ENCODE results near the gene OR2M4. TPM values are rescaled to one million over a fixed set of nuclear protein-coding genes. Genes with fewer than 3 reads are reported as not detected.

OR2M4 gene
- total RNA-seq (not detected), total RNA-seq (0 reads per million in 29 experiments)
- total RNA-seq (2013) = not detected

DNA sequence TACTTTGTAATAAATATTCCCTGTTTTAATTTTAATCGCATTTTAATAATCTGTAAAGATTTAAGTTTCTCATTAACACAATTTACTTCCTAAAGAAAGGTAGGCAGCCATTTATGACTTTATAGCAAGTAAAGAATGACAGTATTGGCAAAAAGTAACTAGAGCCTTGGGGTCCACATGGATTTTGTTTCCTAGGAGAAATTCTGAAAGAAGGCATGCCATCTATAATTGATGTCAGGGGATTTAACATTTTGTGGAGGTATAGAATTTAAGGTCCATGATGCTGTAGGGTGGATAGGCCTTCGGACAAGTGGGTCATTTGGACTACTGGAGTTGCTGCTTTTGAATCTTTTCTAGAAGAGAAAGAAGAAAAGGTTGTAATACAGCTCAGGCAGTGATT lies at the start of gene OR2M4:
Gene OR2M4 (plus strand): TSS at position 301 of the 400 bp plus-strand sequence. CDS start 7,512 bp downstream, outside the sequence.
- no peak within 1 kb of the TSS for H3K4me3 ChIP-seq (ENCODE audit: control insufficient read depth in 1 of 2, extremely low read depth in 1 of 2, low read length in 1 of 2)
- Mint-ChIP-seq H3K36me3 (no peaks in the 10 kb centered on the region), H3K4me3 (no peak within 1 kb of the TSS), H3K4me1 (no peaks in the 10 kb centered on the region), H3K27ac (no peak within 1 kb of the TSS), H3K27me3 (peaks cover 2 to 7% of the 10 kb centered on the region in 2 donors), H3K9me3 (peaks cover 0 to 15% (median 5%) of the 10 kb centered on the region in 3 donors)
- POLR2A ChIA-PET = no interaction called here
- no peaks in the 10 kb centered on the region for H3K9me3 ChIP-seq
- H3K27me3 ChIP-seq (replicated peaks in 1 of 2; ENCODE audit: control insufficient read depth in 2 of 2, extremely low read depth in 1 of 2, insufficient read depth in 2 of 2, low read length in 1 of 2) = no peaks in the 10 kb centered on the region
- H3K27ac ChIP-seq (ENCODE audit: low read length) = no peak within 1 kb of the TSS
- no peaks in the 10 kb centered on the region for H3K4me1 ChIP-seq (ENCODE audit: control insufficient read depth in 1 of 2, extremely low read depth in 1 of 2, insufficient read depth in 2 of 2, low read length in 2 of 2)
- CTCF ChIA-PET = no interaction called here
- WGBS (ENCODE audit: insufficient coverage) = no CpG with 5 or more reads among the region's 2 CpGs
- ATAC-seq (replicated peaks in 1 of 4) (no peak), DNase-seq (no peak)
- no peaks in the 10 kb centered on the region for H3K36me3 ChIP-seq (ENCODE audit: control insufficient read depth in 2 of 2, extremely low read depth in 1 of 2, insufficient read depth in 1 of 2, low read length in 1 of 2)

- WGBS (ENCODE audit: insufficient coverage) = no CpG with 5 or more reads among the region's 7 CpGs
- Histone ChIP-seq H3K27ac (ENCODE audit: low read length) (no peak overlapping the region), H3K9me3 (no peaks in the 10 kb centered on the region), H3K4me3 (ENCODE audit: control insufficient read depth in 1 of 2, extremely low read depth in 1 of 2, low read length in 1 of 2) (no peak overlapping the region), H3K36me3 (ENCODE audit: control insufficient read depth in 2 of 2, extremely low read depth in 1 of 2, insufficient read depth in 1 of 2, low read length in 1 of 2) (no peaks in the 10 kb centered on the region), H3K27me3 (replicated peaks in 1 of 2; ENCODE audit: control insufficient read depth in 2 of 2, extremely low read depth in 1 of 2, insufficient read depth in 2 of 2, low read length in 1 of 2) (peaks cover 0 to 10% of the 10 kb centered on the region in 2 experiments), H3K4me1 (ENCODE audit: control insufficient read depth in 1 of 2, extremely low read depth in 1 of 2, insufficient read depth in 2 of 2, low read length in 2 of 2) (no peaks in the 10 kb centered on the region)
- peaks cover 8 to 15% (median 15%) of the 10 kb centered on the region in 3 donors for H3K9me3 Mint-ChIP-seq
- H3K4me1 Mint-ChIP-seq = no peaks in the 10 kb centered on the region
- POLR2A ChIA-PET = no interaction called here
- H3K36me3 Mint-ChIP-seq = no peaks in the 10 kb centered on the region
- CTCF ChIA-PET = no interaction called here
- peaks cover 6 to 7% of the 10 kb centered on the region in 2 donors for H3K27me3 Mint-ChIP-seq
- no peak overlapping the region for H3K27ac Mint-ChIP-seq
- no peak overlapping the region for H3K4me3 Mint-ChIP-seq
- no peak for ATAC-seq (replicated peaks in 1 of 4)
- DNase-seq = no peak
Measured at GRCh38 chr1:248183996-248184395, 47.2 kb upstream of the OR2M4 start.

GRCh38 chr1:248187363-248187762 lies 43.9 kb upstream of the OR2M4 start:
- ATAC-seq (replicated peaks in 1 of 4) (no peak), DNase-seq (no peak)
- H3K36me3 ChIP-seq (ENCODE audit: control insufficient read depth in 2 of 2, extremely low read depth in 1 of 2, insufficient read depth in 1 of 2, low read length in 1 of 2) = no peaks in the 10 kb centered on the region
- ChIA-PET POLR2A (no interaction called here), CTCF (no interaction called here)
- H3K9me3 ChIP-seq = no peaks in the 10 kb centered on the region
- Mint-ChIP-seq H3K27me3 (peaks cover 6 to 7% of the 10 kb centered on the region in 2 donors), H3K4me3 (no peak overlapping the region), H3K9me3 (peaks cover 4 to 24% (median 20%) of the 10 kb centered on the region in 3 donors), H3K27ac (no peak overlapping the region), H3K36me3 (no peaks in the 10 kb centered on the region), H3K4me1 (no peaks in the 10 kb centered on the region)
- H3K4me3 ChIP-seq (ENCODE audit: control insufficient read depth in 1 of 2, extremely low read depth in 1 of 2, low read length in 1 of 2) = no peak overlapping the region
- peaks cover 0 to 16% of the 10 kb centered on the region in 2 experiments for H3K27me3 ChIP-seq (replicated peaks in 1 of 2; ENCODE audit: control insufficient read depth in 2 of 2, extremely low read depth in 1 of 2, insufficient read depth in 2 of 2, low read length in 1 of 2)
- H3K27ac ChIP-seq (ENCODE audit: low read length) = no peak overlapping the region
- H3K4me1 ChIP-seq (ENCODE audit: control insufficient read depth in 1 of 2, extremely low read depth in 1 of 2, insufficient read depth in 2 of 2, low read length in 2 of 2) = no peaks in the 10 kb centered on the region
- 33% methylated on average over 2 of the region's 3 CpGs for WGBS (ENCODE audit: insufficient coverage)

DNA sequence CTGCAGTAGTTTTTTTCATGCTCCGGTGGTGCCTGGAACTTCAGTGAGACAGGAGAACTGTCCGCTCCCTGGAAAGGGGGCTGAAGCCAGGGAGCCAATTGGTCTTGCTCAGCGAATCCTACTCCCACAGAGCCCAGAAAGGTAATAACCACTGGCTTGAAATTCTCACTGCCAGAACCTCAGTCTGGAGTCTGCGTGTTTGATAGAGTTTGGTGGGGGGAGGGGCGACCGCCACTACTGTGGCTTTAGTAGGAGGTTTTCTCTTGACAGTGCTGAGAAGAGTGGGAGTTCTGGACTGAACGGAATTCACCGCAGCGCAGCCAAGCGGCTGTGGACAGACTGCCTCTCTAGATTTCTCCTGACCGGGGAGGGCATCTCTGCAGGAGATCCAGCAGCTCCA lies 42.2 kb upstream of the OR2M4 start:
- Mint-ChIP-seq H3K4me1 (no peaks in the 10 kb centered on the region), H3K9me3 (peaks cover 5 to 18% (median 9%) of the 10 kb centered on the region in 3 donors), H3K4me3 (no peak overlapping the region), H3K27ac (no peak overlapping the region), H3K36me3 (no peaks in the 10 kb centered on the region), H3K27me3 (peaks cover 6 to 7% of the 10 kb centered on the region in 2 donors)
- H3K4me3 ChIP-seq (ENCODE audit: control insufficient read depth in 1 of 2, extremely low read depth in 1 of 2, low read length in 1 of 2) = no peak overlapping the region
- no peak overlapping the region for H3K27ac ChIP-seq (ENCODE audit: low read length)
- no peak for DNase-seq
- H3K27me3 ChIP-seq (replicated peaks in 1 of 2; ENCODE audit: control insufficient read depth in 2 of 2, extremely low read depth in 1 of 2, insufficient read depth in 2 of 2, low read length in 1 of 2) = peaks cover 0 to 16% of the 10 kb centered on the region in 2 experiments
- no peak for ATAC-seq (replicated peaks in 1 of 4)
- no peaks in the 10 kb centered on the region for H3K9me3 ChIP-seq
- no peaks in the 10 kb centered on the region for H3K36me3 ChIP-seq (ENCODE audit: control insufficient read depth in 2 of 2, extremely low read depth in 1 of 2, insufficient read depth in 1 of 2, low read length in 1 of 2)
- ChIA-PET POLR2A (no interaction called here), CTCF (no interaction called here)
- 69% methylated on average over 8 of the region's 11 CpGs for WGBS (ENCODE audit: insufficient coverage)
- H3K4me1 ChIP-seq (ENCODE audit: control insufficient read depth in 1 of 2, extremely low read depth in 1 of 2, insufficient read depth in 2 of 2, low read length in 2 of 2) = no peaks in the 10 kb centered on the region

DNA sequence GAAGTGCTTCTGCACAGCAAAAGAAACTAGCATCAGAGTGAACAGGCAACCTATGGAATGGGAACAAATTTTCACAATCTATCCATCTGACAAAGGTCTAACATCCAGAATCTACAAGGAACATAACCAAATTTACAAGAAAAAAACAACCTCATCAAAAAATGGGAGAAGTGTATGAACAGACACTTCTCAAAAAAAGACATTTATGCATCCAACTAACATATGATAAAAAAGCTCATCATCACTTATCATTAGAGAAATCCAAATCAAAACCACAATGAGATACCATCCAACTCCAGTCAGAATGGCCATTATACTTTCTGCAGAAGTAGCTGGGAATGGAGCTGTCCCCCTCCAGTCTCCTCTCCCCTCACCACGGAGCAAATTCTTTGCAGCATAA lies 37.1 kb upstream of the OR2M4 start:
- Mint-ChIP-seq H3K27me3 (no peaks in the 10 kb centered on the region), H3K4me1 (no peaks in the 10 kb centered on the region), H3K9me3 (peaks cover 10 to 19% (median 14%) of the 10 kb centered on the region in 3 donors), H3K27ac (no peak overlapping the region), H3K4me3 (no peak overlapping the region), H3K36me3 (no peaks in the 10 kb centered on the region)
- Histone ChIP-seq H3K9me3 (no peaks in the 10 kb centered on the region), H3K36me3 (ENCODE audit: control insufficient read depth in 2 of 2, extremely low read depth in 1 of 2, insufficient read depth in 1 of 2, low read length in 1 of 2) (no peaks in the 10 kb centered on the region), H3K27me3 (replicated peaks in 1 of 2; ENCODE audit: control insufficient read depth in 2 of 2, extremely low read depth in 1 of 2, insufficient read depth in 2 of 2, low read length in 1 of 2) (peaks cover 0 to 5% of the 10 kb centered on the region in 2 experiments), H3K27ac (ENCODE audit: low read length) (no peak overlapping the region), H3K4me1 (ENCODE audit: control insufficient read depth in 1 of 2, extremely low read depth in 1 of 2, insufficient read depth in 2 of 2, low read length in 2 of 2) (no peaks in the 10 kb centered on the region), H3K4me3 (ENCODE audit: control insufficient read depth in 1 of 2, extremely low read depth in 1 of 2, low read length in 1 of 2) (no peak overlapping the region)
- DNase-seq (no peak), ATAC-seq (replicated peaks in 1 of 4) (no peak)
- 40% methylated on average over 1 of the region's 1 CpG for WGBS (ENCODE audit: insufficient coverage)
- ChIA-PET CTCF (no interaction called here), POLR2A (no interaction called here)

DNA sequence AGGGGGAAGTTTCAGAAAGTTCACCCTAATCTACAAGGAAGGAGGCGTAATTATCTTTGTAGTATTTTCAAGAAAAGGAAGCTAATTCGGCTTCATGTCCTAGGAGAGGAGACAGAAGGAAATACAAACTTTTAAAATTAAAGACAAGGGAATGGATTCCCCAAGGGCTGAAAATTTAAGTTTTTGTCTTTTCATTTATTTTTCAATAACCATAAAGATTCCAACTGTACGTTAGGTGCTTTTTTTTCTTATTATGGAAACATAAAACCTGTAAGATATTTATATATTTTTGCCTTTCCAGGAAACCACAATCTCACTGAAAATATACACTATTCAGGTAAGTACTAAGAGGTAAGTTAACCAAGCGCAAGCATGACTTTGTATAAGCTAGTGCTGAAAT lies 34.3 kb upstream of the OR2M4 start, which contains the start of gene OR2M3:
Gene OR2M3 (plus strand): TSS at position 301 of the 400 bp plus-strand sequence. CDS start 5,803 bp downstream, outside the sequence.
- H3K36me3 Mint-ChIP-seq = no peaks in the 10 kb centered on the region
- H3K9me3 Mint-ChIP-seq = peaks cover 5 to 10% (median 10%) of the 10 kb centered on the region in 3 donors
- Histone ChIP-seq H3K27me3 (replicated peaks in 1 of 2; ENCODE audit: control insufficient read depth in 2 of 2, extremely low read depth in 1 of 2, insufficient read depth in 2 of 2, low read length in 1 of 2) (no peaks in the 10 kb centered on the region), H3K4me3 (ENCODE audit: control insufficient read depth in 1 of 2, extremely low read depth in 1 of 2, low read length in 1 of 2) (no peak within 1 kb of the TSS), H3K36me3 (ENCODE audit: control insufficient read depth in 2 of 2, extremely low read depth in 1 of 2, insufficient read depth in 1 of 2, low read length in 1 of 2) (no peaks in the 10 kb centered on the region), H3K9me3 (no peaks in the 10 kb centered on the region), H3K4me1 (ENCODE audit: control insufficient read depth in 1 of 2, extremely low read depth in 1 of 2, insufficient read depth in 2 of 2, low read length in 2 of 2) (no peaks in the 10 kb centered on the region), H3K27ac (ENCODE audit: low read length) (no peak within 1 kb of the TSS)
- ChIA-PET CTCF (no interaction called here), POLR2A (no interaction called here)
- no peak for DNase-seq
- ATAC-seq (replicated peaks in 1 of 4) = no peak
- H3K4me3 Mint-ChIP-seq = no peak within 1 kb of the TSS
- no peak within 1 kb of the TSS for H3K27ac Mint-ChIP-seq
- H3K4me1 Mint-ChIP-seq = no peaks in the 10 kb centered on the region
- WGBS (ENCODE audit: insufficient coverage) = no CpG with 5 or more reads among the region's 4 CpGs
- H3K27me3 Mint-ChIP-seq = no peaks in the 10 kb centered on the region

DNA sequence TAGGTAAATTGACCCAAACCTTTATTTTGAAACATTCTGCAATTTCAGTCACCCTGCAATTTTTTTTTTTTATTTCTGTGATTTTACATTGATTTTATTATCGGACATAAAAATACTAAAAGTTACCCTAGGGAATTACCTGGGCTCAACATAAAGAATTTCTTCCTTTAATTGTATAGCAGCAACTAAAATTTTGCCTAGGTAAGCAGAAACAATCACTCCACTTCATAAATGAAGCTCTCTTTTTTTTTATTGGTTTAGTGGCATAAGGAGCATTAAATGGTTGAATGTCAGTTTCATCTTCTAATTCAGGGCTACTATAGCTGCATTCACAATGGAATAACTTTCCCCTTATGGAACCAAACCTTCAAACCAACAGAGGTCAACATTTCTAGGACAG lies 15.3 kb upstream of the OR2M4 start:
- no peak overlapping the region for H3K4me3 ChIP-seq (ENCODE audit: control insufficient read depth in 1 of 2, extremely low read depth in 1 of 2, low read length in 1 of 2)
- ChIA-PET POLR2A (no interaction called here), CTCF (no interaction called here)
- H3K9me3 Mint-ChIP-seq = peaks cover 0 to 24% (median 2%) of the 10 kb centered on the region in 3 donors
- no peak overlapping the region for H3K4me3 Mint-ChIP-seq
- H3K27me3 Mint-ChIP-seq = peaks cover 0 to 3% of the 10 kb centered on the region in 2 donors
- H3K4me1 ChIP-seq (ENCODE audit: control insufficient read depth in 1 of 2, extremely low read depth in 1 of 2, insufficient read depth in 2 of 2, low read length in 2 of 2) = no peaks in the 10 kb centered on the region
- no peak overlapping the region for H3K27ac Mint-ChIP-seq
- WGBS (ENCODE audit: insufficient coverage) = no CpG with 5 or more reads among the region's 1 CpG
- no peak for DNase-seq
- peaks cover 0 to 2% of the 10 kb centered on the region in 2 experiments for H3K27me3 ChIP-seq (replicated peaks in 1 of 2; ENCODE audit: control insufficient read depth in 2 of 2, extremely low read depth in 1 of 2, insufficient read depth in 2 of 2, low read length in 1 of 2)
- H3K9me3 ChIP-seq = no peaks in the 10 kb centered on the region
- H3K36me3 ChIP-seq (ENCODE audit: control insufficient read depth in 2 of 2, extremely low read depth in 1 of 2, insufficient read depth in 1 of 2, low read length in 1 of 2) = no peaks in the 10 kb centered on the region
- no peaks in the 10 kb centered on the region for H3K4me1 Mint-ChIP-seq
- H3K27ac ChIP-seq (ENCODE audit: low read length) = no peak overlapping the region
- no peaks in the 10 kb centered on the region for H3K36me3 Mint-ChIP-seq
- no peak for ATAC-seq (replicated peaks in 1 of 4)

Data from T-cell (primary cell).